Measurements from ENCODE around the gene PARL.
A peak's percentile ranks its signal among the peaks of the same experiment; 100 is the strongest.

PARL gene

DNA sequence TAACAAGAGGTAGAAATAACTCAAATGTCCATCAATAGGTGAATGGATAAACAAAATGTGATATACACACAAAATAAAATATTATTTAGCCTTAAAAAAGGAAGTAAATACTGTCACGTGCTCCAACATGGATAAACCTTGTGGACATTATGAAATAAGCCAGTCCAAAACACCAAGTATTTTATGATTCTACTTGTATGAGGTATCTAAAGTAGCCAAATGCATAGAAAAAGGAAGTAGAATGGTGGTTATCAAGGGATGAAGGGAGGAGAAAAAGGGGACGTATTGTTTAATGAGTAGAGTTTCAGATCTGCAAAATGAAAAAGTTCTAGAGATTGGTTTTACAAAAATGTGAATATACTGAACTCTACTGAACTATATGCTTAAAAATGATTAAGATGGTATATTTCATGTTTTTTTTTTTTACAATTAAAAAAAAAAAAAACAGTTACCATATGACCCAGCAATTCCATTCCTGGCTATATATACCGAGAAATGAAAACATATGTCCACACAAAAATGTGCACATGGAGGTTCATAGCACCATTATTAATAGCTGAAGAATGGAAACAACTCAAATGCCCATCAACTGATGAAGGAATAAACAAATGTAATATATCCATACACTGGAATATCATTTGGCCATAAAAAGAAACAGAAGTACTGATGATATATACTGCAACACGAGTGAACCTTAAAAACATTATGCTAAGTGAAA lies 30.2 kb downstream of the PARL start:
- DNase-seq (ENCODE audit: low read depth in 2 of 2), result no peak

DNA sequence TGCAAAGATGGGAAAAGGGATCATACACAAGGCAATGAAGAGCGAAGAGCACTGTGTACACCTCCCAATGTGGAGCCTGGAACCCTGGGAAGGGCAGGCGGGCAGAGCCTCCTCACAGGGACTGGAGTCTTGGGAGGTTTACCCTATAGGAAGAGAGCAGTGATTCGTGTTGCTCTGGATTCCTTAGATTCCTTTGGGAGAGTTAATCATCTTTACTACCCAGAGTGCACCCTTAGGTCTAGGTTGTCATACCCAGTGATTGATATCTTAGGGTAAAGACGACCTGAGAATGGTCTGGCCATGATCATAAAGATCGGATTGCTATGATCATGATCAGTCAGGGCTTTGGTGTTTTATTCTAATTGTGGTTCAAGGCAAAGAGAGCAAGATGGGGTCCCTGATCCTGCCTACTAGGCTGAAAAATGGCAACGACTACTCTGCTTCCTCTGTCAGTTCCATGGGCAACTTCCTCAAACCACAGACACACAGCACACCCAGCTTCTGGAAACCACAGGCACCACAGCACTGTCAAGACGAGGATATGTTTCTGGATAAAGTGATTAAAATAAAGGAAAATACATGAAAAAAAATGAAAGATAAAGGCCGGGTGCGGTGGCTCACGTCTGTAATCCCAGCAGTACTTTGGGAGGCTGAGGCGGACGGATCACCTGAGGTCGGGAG lies 38.9 kb downstream of the PARL start:
- DNase-seq (ENCODE audit: low read depth in 2 of 2), result no peak

DNA sequence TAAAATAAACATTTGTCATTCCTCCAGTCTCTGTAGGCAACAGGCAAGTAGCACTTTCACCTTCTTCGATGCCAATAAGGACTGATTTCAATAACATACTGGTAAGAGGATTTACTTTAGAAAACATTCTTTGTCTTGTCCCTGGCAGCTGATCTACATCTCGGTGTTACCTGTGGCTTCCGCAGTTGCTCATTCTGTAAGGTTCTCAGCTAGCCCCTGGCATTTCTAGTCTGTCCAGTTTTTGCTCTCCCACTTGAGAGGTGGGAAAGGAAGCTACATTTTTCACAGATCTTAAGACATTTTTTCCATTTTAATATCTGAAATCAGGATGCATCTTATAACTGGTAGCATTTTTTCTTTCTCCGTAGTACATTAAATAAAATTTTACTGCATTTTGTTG lies 39.6 kb downstream of the PARL start:
- DNase-seq (ENCODE audit: low read depth in 2 of 2), result no peak

DNA sequence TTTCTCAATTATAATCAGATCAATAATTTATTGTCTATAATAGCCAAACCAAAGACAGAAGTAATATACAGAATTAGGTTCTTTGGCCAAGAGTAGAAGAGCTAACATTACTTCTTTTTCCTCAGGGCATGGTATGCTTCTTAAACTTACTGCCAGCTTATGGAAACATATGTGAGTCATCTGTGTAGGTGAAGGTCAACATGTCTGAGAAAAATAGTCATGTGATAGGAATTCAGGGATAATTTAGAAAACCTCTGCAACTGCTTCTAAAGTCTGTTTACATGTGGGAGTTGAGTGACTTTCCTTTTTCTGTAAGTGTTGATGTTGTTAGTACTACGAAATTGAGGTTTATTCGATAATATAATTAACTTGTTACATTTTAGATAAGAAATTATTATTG lies 40.1 kb downstream of the PARL start:
- no peak for DNase-seq (ENCODE audit: low read depth in 2 of 2)

- no peak for DNase-seq (ENCODE audit: low read depth in 2 of 2)
These were observed 44.9 kb downstream of the PARL start for GRCh38 chr3:183839751-183840150.

DNA sequence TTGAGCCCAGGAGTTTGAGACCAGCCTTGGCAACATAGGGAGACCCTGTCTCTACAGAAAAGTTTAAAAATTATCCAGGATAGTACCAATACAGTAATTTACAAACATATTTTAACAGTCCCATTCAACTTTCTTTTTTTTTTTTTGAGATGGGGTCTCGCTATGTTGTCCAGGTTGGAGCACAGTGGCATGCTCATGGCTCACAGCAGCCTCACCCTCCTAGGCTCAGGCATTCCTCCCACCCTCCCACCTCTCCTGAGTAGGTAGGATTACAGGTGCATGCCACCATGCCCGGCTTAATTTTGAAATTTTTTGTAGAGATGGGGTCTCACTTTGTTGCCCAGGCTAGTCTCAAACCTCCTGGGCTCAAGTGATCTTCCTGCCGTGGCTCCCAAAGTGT lies 46.8 kb downstream of the PARL start:
- DNase-seq (ENCODE audit: low read depth in 2 of 2), result no peak

DNA sequence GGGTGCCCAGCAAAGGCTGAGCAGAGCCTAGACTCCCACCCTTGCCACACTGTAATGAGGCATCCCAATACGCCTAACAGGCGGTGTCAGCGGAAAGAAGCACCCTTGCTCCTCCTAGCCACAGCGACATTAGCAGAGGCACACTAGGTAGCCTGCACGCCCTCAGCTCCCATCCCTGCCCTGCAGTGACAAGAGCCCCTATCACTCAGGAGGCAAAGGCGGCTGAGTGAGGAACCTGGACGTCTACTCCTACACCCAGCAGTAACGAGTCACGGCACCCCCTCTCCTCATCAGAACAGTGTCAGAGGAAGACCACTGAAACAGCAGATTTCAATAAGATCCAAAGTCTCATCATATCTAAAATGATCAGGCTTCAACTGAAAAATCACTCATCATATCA lies 47.3 kb downstream of the PARL start:
- no peak for DNase-seq (ENCODE audit: low read depth in 2 of 2)

DNA sequence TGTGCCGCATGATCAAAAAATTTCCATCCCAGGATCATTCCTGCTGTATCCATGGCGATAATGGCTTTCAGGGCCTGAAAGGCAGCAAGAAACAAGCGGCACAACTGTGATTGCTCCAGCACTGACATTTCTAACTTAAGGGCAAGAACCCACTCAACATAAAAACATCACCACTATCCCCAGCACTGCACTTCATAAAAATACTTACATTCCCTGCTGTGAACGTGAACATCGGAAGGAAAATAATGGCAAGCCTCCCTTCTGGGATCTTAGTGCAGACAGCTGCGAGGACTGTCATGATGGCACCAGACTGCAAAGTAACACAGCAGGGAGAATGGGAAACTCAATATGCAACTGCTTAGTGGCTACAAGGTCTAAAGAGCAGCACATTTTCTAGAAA lies 51.2 kb downstream of the PARL start:
- DNase-seq (ENCODE audit: low read depth in 2 of 2), result no peak

- no peak for DNase-seq (ENCODE audit: low read depth in 2 of 2)
These were observed 54.5 kb downstream of the PARL start for GRCh38 chr3:183830187-183830586.

- DNase-seq (ENCODE audit: low read depth in 2 of 2), result no peak
These were observed 55.2 kb downstream of the PARL start for GRCh38 chr3:183829466-183829865.

- no peak for DNase-seq (ENCODE audit: low read depth in 2 of 2)
These were observed 56.2 kb downstream of the PARL start for GRCh38 chr3:183828538-183828870.

GRCh38 chr3:183827809-183828537 lies 56.7 kb downstream of the PARL start:
- no peak for DNase-seq (ENCODE audit: low read depth in 2 of 2)

DNA sequence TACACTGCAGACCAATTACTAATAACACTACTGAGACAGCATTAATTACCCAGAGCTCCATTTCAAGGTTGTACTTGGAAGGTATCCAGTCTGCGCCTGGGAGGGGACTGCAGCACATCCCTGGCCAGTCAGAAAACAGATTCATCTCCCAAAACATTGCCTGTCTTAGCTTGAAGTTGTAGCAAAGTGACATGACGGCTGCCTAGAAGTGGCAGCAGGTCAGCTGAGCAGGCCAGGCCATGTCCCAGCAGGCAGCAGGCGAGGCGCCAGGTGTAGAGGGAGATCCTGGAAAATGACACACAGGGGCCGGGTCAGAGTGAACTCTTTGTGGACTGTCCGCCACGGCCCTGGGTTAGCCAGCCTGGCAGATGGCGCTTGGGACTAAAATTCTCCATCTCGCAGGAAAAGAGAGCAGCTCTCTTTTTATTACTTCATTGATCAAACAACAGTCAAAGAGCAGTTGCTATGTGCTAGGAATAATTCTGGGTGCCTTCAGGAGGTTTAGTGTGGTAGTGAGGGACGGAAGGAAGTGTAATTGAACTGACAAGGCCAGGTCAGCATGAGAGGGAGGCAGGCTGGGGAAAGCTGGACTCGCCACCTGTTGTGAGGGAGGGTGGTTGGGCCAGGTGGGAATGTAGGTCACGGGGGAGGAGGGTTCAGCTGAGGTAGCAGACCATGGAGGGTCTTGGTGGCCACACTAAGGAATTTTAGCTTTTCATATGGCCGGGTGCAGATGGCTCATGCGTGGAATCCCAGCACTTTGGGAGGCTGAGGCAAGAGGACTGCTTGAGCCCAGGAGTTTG lies 58.0 kb downstream of the PARL start:
- no peak for DNase-seq (ENCODE audit: low read depth in 2 of 2)

DNA sequence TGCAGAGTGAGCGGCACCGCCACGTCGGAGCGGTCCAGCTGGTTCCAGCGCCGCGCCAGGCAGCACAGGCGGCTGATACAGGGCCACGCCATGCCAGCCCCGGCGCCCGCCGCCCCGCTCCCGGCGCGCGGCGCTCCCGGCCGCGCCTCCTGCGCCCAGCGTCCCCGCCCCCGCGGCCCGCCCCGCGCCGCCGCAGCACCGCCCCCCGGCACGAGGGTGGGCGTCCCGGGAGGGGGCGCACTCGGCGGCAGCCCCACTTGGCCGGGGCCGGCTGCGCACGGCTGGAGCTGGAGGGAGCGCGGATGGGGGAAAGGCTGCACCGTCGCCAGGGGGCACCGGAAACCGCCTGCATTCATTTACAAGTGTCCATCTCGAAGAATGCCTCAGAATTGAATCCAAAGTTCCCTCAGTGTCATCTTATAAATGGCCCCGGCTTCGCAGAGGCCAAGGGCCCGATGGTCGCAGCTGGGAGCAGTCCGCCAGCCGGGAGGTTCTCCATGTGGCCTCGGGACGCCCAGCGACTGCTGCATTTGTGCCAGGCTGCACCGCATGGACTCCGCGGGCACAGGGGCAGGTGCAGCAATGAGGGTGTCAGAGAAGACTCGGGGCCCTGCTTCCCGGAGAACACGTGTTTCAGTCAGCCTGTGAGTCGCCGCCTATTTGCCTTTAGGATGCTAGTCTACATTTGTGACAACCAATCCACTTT lies 59.1 kb downstream of the PARL start, which contains the start of gene MAP6D1:
MAP6D1 (minus strand) TSS at position 122 of the 706 bp plus-strand sequence; CDS start at position 92, 30 bp downstream.
- peak in 1 of 2 donors; percentile 33 for DNase-seq (ENCODE audit: low read depth in 2 of 2)

GRCh38 chr3:183824761-183825455 lies 59.8 kb downstream of the PARL start:
- no peak for DNase-seq (ENCODE audit: low read depth in 2 of 2)

DNA sequence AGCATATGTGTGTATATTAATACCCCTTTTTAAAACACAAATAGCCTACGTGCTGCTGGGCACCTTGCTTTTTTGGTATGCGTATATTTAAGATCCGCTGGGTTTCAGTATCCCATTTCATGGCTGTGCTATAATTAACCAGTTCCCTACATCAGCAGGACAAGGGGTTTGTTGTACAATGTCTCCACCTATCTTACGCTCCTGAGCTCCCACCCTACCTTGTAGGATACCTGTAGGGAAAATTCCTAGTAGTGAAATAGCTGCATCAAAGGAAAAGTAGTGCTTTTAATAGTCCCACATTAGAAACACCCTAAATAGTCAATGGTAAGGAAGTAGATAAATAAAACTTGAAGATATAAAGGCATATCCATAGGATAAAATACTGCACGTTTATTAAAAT lies 60.7 kb downstream of the PARL start:
- DNase-seq (ENCODE audit: low read depth in 2 of 2), result no peak

GRCh38 chr3:183822631-183823030 lies 62.0 kb downstream of the PARL start:
- no peak for DNase-seq (ENCODE audit: low read depth in 2 of 2)

DNA sequence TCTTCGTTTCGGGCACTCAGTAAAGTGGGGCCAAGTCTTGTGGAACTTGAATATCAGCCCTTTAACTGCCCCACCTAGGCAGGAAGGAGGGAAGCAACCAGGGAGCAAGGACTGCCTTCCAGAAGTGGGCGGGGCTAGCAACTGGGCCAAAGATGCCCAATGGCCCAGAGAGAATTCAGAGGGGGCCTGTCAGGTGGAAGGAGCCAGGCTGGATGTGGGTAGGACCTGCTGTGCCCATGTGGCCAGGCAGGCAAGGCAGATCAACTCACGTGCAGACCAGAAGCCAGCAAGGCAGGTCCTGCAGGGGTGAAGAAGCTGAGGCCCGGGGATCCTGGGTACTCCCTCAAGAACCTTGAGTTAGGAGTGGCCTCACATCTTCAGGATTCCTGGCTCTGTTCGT lies 64.8 kb downstream of the PARL start:
- DNase-seq (ENCODE audit: low read depth in 2 of 2), result no peak

- no peak for DNase-seq (ENCODE audit: low read depth in 2 of 2)
These were observed 65.7 kb downstream of the PARL start for GRCh38 chr3:183818706-183819624.

Data from stimulated activated CD8-positive, alpha-beta memory T cell treated with anti-CD3 and anti-CD28 coated beads, Interleukin-2, amount 100 ng/mL, for 1 hour (primary cell).